GM18505 (cell line): ENCODE results near the gene ZPR1.
"Not testable (repeated sequence)": the region's sequence is repeated elsewhere in the genome, so short reads cannot be mapped to it uniquely, and the experiment has no call there.

Experiments used
- ATAC-seq: cut with Tn5 transposase; IDR thresholded peaks from one replicate; pipeline ENCODE4 v1.9.1; 2021; ENCODE audit not compliant: unreplicated experiment
- POLR2A ChIP-seq: IDR thresholded peaks from 4 replicates; pipeline ENCODE4 v1.6.1; 2011; ENCODE audit warnings: borderline replicate concordance; ENCODE audit not compliant: insufficient read depth, insufficient read length; ENCODE audit errors: extremely low read depth

ZPR1 gene

GRCh38 chr11:116777056-116777455 is 10.8 kb downstream of the ZPR1 start:
- no peak for TF ChIP-seq POLR2A
- no peak for ATAC-seq

GRCh38 chr11:116776522-116776984 is 11.3 kb downstream of the ZPR1 start:
- TF ChIP-seq POLR2A, result no peak
- ATAC-seq, result no peak

DNA sequence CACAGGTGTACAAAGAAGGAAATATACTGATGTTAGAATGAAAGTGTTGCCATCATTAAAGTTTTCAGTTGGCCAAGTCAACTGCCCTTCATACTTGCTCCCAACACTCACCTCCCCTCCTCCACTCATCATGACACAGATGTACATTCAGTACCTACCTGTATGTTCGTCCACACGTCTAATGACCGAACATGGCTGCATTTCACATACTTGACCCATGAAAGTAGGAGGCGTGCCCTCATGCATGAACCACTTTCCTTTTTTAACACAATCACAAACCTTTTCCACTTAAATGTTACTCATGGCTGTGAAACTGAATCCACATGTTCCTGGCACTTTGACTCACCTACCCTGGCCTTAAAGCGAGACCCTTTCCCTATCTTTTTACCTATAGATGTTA is 11.8 kb downstream of the ZPR1 start:
- ATAC-seq, result no peak
- no peak for TF ChIP-seq POLR2A

GRCh38 chr11:116774661-116775060 is 13.2 kb downstream of the ZPR1 start:
- TF ChIP-seq POLR2A, result no peak
- ATAC-seq, result no peak

DNA sequence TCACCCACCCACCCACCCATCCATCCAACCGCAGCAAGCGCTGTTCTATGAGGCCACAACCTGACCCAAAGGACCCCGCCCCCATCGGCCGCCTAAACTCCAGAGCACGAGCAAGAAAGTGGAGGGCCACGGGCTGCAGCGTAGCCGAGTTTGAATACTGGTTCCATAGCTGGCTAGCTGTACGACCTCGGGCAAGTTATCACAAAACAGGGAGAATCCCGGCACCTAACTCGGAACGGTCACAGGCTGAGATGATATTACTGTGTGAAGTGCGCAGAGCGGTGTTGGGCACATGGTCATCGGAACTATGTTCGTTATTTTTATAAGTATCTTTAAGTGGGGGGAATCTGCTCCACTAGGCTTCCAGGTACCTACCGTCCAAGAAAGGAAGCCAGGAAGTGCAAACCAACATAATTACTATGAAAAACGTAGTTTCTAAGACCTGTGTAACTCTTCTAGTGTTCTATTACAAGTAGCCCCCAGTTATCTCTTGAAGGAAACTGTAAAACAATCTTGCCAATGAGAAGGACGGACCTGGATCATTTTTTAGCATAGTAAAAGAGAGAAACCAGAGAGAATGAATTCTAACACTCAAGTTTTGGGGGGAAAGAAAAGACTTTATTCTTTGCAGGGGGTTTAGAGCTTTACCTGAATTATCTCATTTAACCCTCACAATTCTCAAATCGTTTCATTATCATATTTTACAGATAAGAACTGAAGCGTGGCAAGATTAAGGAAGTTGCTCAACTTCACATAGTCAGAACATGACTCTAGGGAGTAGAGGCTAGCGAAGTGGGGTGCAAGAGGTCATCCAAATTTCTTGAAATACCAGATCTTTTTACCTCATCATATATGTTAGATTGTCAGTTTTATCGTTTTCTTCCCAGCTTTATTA is 14.4 kb downstream of the ZPR1 start:
- ATAC-seq, result peak; percentile 4
- no peak for TF ChIP-seq POLR2A

GRCh38 chr11:116772443-116773202 is 15.2 kb downstream of the ZPR1 start, which contains the start of gene BUD13:
Gene BUD13, minus strand, starts transcription at chr11:116772987. Its CDS starts 23 bp downstream, at chr11:116772964.
- peak; percentile 84 for ATAC-seq
- peak; percentile 86 for TF ChIP-seq POLR2A

DNA sequence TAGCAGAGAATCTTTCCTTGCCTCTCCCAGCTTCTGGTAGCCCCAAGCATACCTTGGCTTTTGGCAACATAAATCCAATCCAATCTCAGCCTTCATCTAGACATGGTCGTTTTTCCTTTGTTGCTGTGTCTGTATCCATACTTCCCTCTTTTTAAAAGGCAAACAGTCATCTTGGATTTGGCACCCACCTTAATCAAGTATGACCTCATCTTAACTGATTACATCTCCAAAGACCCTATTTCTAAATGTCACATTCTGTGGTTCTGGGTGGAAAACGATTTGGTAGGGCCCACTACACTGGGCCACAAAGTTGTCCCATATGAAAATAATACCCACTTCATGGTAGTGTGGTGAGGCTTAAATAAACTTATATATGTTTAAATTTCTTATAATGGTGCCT is 15.9 kb downstream of the ZPR1 start:
- ATAC-seq, result no peak
- no peak for TF ChIP-seq POLR2A

GRCh38 chr11:116762132-116762531 is 25.7 kb downstream of the ZPR1 start:
- TF ChIP-seq POLR2A, result no peak
- no peak for ATAC-seq

DNA sequence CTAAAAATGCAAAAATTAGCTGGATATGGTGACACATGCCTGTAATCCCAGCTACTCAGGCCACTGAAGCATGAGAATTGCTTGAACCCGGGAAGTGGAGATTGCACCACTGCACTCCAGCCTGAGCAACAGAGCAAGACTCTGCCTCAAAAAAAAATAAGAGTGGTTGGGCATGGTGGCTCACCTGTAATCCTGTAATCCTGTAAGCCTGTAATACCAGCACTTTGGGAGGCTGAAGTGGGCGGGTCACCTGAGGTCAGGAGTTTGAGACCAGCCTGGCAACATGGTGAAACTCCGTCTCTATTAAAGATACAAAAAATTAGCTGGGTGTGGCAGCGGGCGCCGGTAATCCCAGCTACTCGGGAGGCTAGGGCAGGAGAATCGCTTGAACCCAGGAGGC is 31.8 kb downstream of the ZPR1 start:
- ATAC-seq, result not testable (repeated sequence)

- ATAC-seq, result no peak
- no peak for TF ChIP-seq POLR2A
These were observed 37.6 kb downstream of the ZPR1 start for GRCh38 chr11:116750070-116750718.

DNA sequence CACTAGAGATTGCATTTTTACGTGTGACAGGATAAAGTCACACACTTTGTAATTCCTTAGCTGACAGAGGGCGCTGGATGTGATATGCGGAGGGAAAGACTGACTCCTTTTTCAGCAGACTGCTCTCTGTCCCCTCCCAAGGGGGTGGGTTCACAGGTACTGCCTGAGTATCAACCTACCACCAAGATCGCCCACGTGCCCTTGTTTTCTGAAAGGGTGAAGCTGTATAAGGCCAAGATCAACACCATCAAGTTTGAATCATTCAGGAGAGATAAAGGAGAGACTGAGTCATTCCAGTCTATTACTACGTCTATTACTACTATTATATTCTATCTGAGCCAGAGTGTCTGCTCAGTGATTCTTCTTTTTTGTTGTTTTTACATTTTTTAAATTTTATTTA is 45.7 kb downstream of the ZPR1 start:
- no peak for TF ChIP-seq POLR2A
- no peak for ATAC-seq

DNA sequence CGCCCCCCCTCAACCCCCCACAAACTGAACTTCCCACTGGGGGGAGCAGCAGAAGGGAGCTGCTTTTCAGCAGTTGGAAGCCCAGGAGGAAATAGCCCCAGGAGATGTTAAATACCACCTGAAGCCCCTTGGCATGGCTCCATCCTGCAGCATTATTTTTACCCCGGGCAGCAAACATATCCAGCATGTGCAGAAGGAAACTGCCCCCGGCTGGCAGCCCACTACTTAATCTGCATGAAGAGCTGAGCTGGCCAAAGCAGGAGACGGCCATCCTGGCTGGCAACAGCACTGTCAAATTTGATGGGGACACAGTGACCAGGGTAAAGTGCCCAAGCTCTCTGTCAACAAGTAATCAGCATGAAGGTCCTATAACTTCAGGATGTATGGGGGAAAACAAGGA is 47.1 kb downstream of the ZPR1 start:
- no peak for TF ChIP-seq POLR2A
- ATAC-seq, result no peak

DNA sequence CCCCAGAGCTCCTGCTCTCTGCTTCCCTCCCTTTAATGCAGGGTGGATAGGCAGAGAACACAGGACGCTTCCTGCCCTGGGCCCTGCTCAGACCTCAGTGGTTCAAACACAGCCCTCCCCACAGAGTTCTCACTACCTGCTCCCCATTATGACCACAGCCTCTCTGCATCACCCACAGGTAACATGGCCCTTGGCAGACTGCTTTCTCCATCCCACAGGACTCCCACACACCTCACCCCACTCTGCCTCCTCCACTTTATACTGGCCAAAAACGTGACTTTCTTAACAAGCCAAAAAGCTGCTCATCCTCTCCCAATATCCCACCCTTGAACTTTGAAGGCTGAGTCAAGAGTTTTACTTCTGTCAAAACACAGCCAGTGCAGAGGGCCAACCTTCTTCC is 48.8 kb downstream of the ZPR1 start:
- no peak for ATAC-seq
- no peak for TF ChIP-seq POLR2A

DNA sequence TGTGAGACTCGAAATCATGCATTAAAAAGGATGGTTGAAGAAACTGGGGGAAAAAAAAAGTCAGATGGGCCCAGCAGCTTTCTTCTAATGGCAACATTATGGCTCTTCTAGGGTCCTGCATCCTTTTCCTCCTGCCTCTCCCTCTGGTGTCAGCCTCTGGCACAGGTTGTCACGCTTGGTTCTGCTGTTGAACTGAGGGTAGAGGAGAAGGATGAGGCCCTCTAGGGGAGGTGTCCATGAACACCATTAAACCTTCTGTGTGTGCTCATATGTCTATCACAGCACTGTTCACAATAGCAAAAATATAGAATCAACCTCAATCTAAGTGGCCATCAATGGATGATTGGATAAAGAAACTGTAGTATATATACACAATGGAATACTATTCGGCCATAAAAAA is 51.1 kb downstream of the ZPR1 start:
- ATAC-seq, result no peak
- no peak for TF ChIP-seq POLR2A

DNA sequence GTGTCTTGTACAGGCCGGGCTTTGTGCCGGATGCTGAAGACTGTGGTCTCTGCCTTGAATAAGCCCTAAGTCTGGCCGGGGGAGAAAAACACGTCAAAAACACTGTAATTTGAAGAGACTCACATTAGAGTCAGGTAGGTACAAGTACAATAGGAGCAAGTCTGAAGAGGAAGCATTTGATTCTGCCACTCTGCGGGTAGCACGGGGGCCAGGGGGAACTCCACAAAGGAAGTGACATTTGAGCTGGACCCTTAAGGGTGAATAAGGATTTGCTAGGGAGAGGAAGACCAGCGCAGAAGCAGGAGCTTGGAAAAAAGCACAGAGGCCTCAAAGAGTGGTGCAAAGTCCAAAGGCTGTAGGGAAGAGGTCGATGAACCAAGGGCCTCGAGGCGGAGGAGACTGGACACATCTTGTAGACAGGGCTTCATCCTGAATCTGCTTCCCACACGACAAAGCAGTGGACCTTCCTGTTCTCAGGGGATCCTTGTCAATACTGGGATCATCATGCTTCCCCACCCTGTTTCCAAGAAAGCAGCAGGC is 53.8 kb downstream of the ZPR1 start:
- no peak for ATAC-seq
- TF ChIP-seq POLR2A, result no peak
